ENCODE data around the gene SPIN4.
A peak's percentile ranks its signal among the peaks of the same experiment; 100 is the strongest.
"Not testable (repeated sequence)": the region's sequence is repeated elsewhere in the genome, so short reads cannot be mapped to it uniquely, and the experiment has no call there.

Gene SPIN4

DNA sequence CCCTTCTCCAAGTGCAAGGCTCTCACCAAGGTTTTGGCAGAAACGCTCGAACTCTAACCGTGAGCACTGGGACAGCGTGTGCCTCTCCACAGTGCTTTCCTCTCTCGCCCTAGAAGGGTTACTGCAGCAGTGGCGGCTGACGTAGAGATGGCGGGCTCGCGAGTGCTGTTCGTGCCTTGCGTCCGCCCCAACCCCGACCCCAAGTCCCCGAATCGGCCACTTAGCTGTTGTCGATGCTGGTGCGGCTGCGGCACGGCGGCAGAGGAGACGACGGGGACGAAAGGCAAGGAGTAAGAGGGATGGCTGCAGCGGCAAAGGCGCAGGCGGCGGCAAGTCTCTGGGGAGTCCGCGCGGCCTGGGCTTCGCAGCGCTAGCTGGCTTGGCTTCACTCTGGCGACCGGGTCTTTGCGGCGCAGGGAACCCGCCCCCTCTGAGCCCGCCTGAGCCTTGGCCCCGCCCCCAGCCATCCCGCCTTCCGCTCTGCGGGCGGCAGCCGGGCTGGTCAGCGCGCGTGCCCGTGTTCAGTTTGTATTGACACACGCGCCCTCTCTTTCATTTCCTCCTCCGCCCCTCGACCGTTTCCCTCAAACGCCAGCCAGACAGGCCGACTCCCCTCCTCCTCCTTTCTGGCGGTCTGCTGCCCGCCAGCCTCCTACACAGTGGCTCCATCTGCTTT lies at the start of gene SPIN4:
Gene SPIN4, minus strand, starts transcription at position 392 of the 676 bp plus-strand sequence. CDS start 513 bp downstream, outside the sequence.
- DNase-seq: peak; percentile 11

DNA sequence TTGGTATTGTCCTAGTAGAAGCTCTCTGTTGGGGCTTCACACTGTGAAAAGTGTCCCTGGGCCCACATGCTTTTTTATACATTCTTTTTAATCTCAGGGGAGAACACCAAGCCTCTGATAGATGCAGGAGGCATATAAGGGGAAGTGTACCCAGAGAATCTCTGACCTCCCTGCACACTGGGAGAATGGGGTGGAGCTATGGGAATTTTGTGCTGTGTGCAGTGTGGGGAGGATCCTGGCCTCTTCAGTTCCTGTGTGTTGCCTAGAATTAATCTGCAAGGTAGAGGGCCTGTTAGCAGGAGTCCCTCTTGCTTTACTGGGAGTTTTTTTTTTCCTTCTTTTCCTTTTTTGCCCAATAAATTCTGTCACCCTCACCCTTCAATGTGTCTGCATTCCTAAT lies 49.2 kb upstream of the SPIN4 start:
- no peak for DNase-seq

DNA sequence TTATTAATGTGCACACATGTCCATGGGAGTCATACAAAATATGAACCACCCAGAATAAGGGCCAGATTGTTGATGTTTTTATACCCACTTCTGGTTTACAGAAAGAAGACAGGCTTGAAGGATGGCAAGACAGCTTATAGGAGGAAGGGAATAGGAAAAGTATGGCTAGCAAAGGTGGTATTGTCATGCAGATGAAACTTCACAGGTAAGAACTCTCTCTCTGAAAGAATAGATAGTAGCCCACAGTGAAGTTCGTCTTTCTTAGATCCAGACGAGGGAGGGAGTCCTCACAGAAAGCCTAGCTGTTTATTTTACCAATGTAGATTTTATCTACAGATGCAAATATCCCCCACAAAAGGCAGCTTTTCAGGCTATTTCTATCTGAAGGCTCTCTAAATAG lies 43.7 kb upstream of the SPIN4 start:
- DNase-seq: no peak

DNA sequence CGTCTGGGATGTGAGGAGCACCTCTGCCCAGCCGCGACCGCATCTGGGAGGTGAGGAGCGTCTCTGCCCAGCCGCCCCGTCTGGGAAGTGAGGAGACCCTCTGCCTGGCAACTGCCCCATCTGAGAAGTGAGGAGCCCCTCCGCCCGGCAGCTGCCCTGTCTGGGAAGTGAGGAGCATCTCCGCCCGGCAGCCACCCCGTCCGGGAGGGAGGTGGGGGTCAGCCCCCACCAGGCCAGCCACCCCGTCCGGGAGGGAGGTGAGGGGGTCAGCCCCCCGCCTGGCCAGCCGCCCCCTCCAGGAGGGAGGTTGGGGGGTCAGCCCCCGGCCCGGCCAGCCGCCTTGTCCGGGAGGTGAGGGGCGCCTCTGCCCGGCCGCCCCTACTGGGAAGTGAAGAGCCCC lies 42.0 kb upstream of the SPIN4 start:
- DNase-seq: not testable (repeated sequence)

DNA sequence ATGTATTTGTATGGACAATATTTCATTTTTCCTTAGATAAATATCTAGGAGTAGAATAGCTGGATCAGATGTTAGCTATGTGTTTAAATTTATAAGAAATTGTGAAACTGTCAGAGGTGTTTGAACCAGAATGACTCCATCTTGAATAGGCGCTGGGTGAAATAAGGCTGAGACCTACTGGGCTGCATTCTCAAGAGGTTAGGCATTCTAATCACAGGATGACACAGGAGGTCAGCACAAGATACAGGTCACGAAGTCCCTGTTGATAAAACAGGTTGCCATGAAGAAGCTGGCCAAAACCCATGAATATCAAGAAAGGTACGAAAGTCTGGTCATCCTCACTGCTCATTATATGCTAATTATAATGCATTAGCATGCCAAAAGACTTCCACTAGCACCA lies 36.3 kb upstream of the SPIN4 start:
- DNase-seq: no peak

DNA sequence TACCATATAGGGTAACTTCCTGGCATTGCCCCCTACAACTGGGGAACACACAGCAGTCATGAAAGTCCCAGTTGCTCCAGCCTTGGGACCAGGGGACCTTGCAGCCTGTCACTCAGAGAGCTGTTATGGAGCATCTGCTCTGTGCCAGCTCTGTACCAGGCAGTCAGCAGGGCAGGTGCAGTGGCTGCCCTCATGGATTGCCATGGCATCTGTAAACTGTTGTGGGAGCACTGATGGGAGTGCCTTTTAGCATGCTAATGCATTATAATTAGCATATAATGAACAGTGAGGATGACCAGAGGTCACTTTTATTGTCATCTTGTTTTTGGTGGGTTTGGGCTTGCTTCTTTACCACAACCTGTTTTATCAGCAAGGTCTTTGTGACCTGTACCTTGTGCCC lies 33.1 kb upstream of the SPIN4 start:
- DNase-seq: not testable (repeated sequence)

DNA sequence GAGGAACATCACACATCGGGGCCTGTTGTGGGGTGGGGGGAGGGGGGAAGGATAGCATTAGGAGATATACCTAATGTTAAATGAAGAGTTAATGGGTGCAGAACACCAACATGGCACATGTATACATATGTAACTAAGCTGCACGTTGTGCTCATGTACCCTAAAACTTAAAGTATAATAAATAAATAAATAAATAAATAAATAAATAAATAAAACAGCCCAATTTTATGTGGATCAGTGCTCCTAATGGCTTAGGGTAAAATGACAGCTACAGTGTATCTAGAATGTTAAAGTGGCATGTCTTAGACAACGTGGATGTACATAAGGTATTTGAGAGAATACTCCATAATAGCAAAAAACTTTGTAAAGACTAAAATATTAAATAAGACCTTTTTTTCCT lies 21.9 kb upstream of the SPIN4 start:
- not testable (repeated sequence) for DNase-seq

DNA sequence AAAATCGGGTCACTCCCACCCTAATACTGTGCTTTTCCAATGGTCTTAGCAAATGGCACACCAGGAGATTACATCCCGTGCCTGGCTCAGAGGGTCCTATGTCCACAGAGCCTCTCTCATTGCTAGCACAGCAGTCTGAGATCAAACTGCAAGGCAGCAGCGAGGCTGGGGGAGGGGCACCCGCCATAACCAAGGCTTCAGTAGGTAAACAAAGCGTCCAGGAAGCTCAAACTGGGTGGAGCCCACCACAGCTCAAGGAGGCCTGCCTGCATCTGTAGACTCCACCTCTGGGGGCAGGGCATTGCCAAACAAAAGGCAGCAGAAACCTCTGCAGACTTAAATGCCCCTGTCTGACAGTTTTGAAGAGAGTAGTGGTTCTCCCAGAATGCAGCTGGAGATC lies 16.6 kb upstream of the SPIN4 start:
- DNase-seq: not testable (repeated sequence)

DNA sequence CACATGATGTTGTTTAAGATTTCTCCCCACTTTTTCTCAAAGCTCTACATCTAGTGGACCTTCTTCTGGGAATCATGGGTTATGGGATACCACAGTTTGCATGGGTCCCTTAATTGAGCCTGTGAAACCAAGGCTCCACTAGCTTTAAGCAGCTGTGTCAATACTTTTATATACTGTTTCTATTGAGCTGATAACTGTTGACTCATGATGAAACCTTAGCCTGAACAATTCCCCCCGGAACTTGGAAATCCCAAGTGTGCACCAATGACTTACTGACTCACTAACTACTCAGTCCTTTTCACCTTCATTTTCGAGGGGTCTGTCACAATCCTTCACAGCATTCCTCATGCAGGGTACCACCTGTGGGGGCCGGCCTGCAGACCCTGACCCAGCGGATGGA lies 12.7 kb upstream of the SPIN4 start:
- no peak for DNase-seq

DNA sequence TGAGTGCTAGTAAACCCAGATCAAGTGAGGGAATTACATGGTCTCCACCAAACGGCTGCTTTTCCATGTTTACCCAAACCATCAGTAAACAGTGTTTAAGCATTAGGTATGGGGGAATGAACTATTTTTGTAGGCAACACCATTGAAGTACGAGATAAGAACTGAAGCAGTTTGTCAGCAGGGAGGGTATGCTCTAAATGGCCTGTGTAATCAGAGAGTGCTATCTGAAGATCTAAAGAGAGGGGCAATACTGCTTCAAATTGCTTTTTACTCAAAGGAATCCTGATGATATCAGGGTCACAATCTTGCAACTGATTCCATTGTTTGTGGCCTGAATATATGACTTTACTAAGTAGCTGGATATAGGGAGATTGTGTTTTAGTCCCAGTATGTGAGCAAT lies 10.4 kb upstream of the SPIN4 start:
- no peak for DNase-seq

DNA sequence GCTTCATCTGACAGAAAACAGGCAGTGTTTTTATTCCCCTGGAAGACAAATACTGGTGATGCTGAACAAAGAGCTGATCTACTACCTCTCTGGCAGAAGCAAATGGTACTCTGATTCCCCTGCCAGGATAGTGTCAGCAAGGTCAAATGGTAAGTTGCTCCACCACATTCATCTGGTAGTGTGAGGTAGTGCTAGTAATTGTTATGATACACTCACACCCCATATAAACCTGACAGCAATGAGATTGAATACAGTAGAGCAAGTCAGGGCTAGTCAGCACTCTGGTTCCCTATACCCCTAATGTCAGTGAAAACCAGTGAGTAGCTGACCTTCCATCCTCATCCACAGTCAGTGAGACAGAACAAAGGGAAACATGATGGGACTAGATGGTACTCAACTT lies 3.4 kb upstream of the SPIN4 start:
- no peak for DNase-seq

DNA sequence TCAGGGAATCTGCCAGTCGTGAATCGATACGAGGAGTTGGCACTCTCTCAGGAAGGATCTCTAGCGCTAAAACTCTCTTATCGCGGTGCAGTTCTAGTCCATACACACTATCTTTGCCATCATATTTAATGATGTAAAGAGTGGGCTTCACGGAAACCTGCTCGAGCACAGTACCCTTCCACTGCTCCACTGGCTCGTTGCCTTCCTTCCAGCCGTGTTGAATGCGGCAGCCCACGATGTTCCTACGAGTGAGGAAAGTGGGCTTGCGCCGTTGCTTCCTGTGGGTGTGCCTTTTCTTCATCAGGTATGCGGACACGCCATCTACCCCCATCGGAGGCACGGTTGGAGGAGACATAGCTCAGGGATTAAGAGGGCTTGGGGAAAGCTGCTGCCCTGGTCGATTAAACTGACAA lies 661 bp downstream of the SPIN4 start:
- no peak for DNase-seq

DNA sequence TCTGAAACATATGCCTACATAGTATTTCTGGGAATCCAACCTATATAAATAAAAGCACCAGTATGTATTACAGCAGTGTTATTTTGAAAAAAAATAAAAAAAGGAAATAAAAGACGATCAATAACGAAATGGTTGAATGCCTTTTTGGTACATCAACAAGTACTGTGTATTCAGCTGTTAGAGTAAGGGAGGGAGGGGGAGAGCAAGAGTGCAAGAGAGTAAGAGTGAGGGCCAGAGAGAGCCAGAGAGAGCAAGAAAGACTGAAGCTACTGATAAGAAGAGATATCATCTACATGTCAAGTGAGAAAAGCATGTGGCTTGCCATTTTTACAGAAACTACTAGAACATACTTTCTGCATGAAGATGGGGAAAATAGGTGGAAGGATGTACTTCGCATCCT lies 1.8 kb downstream of the SPIN4 start:
- no peak for DNase-seq

DNA sequence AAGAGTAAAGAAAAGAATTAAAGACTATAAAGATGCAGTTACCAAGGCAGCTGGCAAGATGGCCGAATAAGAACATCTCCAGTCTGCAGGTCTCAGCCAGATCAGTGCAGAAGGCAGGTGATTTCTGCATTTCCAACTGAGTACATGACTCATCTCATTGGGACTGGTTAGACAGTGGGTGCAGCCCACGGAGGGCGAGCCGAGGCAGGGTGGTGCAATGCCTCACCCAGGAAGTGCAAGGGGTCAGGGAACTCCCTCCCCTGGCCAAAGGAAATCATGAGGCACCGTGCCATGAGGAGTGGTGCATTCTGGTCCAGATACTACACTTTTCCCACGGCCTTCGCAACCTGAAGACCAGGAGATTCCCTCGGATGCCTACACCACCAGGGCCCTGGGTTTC lies 20.5 kb downstream of the SPIN4 start:
- no peak for DNase-seq

DNA sequence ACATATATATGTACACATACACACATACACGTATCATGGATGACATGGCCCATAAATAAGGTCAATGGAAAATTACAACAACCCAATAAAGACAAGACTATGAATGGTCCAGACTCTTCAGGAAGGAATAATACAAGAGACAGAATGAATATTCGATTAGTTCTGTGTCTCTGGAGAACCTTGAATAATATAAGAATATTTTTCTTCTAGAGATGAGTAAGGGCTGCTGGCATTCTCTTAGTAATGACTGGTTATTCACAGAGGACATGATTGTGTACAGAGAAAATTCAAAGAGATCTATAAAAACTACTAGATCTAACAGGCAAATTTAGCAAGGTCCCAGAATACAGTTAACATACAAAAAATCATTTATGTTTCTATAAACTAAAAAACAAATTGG lies 23.3 kb downstream of the SPIN4 start:
- no peak for DNase-seq

DNA sequence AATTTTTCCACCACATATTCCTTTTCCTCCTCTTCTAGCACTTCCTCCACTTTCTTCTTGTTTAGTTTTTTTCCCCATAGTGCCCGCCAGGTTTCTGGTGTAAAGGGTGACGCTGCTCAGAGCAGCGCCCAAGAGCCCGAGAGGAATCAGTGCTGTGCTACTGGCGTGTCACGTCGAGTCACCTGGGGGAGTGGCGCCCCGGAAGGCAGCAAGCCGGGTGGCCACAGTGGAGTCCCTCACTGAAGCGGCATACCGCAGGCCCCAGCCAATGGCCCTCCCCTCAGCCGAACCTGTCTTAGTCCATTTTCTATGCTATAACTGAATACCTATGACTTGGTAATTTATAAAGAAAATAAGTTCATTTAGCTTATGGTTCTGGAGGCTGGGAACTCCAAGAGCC lies 51.5 kb downstream of the SPIN4 start:
- DNase-seq: no peak

Measured in cortex of kidney (tissue), 1 donor.